ENCODE data around the gene LRRC71.
A peak's percentile ranks its signal among the peaks of the same experiment; 100 is the strongest.
"Not testable (repeated sequence)": the region's sequence is repeated elsewhere in the genome, so short reads cannot be mapped to it uniquely, and the experiment has no call there.

Gene LRRC71

GRCh38 chr1:156905651-156906050 is 14.8 kb upstream of the LRRC71 start:
- no peak for DNase-seq

GRCh38 chr1:156906206-156906906 is 14.1 kb upstream of the LRRC71 start:
- no peak for DNase-seq

- no peak for DNase-seq
Measured at GRCh38 chr1:156908541-156908940, 11.9 kb upstream of the LRRC71 start.

GRCh38 chr1:156908955-156909354 is 11.5 kb upstream of the LRRC71 start:
- no peak for DNase-seq

GRCh38 chr1:156909671-156910070 is 10.8 kb upstream of the LRRC71 start:
- no peak for DNase-seq

GRCh38 chr1:156910309-156910782 is 10.1 kb upstream of the LRRC71 start:
- DNase-seq = peak; percentile 69

GRCh38 chr1:156911577-156912298 is 8.7 kb upstream of the LRRC71 start:
- DNase-seq = no peak

- no peak for DNase-seq
Measured at GRCh38 chr1:156912310-156912709, 8.1 kb upstream of the LRRC71 start.

- DNase-seq = no peak
Measured at GRCh38 chr1:156912861-156913808, 7.3 kb upstream of the LRRC71 start.

- DNase-seq = no peak
Measured at GRCh38 chr1:156913809-156914387, 6.5 kb upstream of the LRRC71 start.

- DNase-seq = no peak
Measured at GRCh38 chr1:156914440-156914856, 6.0 kb upstream of the LRRC71 start.

GRCh38 chr1:156921053-156921529 is 659 bp downstream of the LRRC71 start:
- DNase-seq = no peak

- DNase-seq = no peak
Measured at GRCh38 chr1:156922986-156923669, 2.7 kb downstream of the LRRC71 start.

- peak; percentile 7 for DNase-seq
Measured at GRCh38 chr1:156923670-156924477, 3.4 kb downstream of the LRRC71 start.

GRCh38 chr1:156924478-156925153 is 4.2 kb downstream of the LRRC71 start:
- no peak for DNase-seq

GRCh38 chr1:156925154-156926010 is 5.0 kb downstream of the LRRC71 start:
- DNase-seq = no peak

- no peak for DNase-seq
Measured at GRCh38 chr1:156926175-156926574, 5.7 kb downstream of the LRRC71 start.

- not testable (repeated sequence) for DNase-seq
Measured at GRCh38 chr1:156926695-156927094, 6.3 kb downstream of the LRRC71 start.
